COR-L47 (cell line): ENCODE measurements around the gene DSG2.
"Not testable (repeated sequence)": the region's sequence is repeated elsewhere in the genome, so short reads cannot be mapped to it uniquely, and the experiment has no call there.

Experiments
- DNase-seq: peaks from one replicate; lab custom pipeline; 2025; lab: John Stamatoyannopoulos, UW

The DSG2 gene

DNA sequence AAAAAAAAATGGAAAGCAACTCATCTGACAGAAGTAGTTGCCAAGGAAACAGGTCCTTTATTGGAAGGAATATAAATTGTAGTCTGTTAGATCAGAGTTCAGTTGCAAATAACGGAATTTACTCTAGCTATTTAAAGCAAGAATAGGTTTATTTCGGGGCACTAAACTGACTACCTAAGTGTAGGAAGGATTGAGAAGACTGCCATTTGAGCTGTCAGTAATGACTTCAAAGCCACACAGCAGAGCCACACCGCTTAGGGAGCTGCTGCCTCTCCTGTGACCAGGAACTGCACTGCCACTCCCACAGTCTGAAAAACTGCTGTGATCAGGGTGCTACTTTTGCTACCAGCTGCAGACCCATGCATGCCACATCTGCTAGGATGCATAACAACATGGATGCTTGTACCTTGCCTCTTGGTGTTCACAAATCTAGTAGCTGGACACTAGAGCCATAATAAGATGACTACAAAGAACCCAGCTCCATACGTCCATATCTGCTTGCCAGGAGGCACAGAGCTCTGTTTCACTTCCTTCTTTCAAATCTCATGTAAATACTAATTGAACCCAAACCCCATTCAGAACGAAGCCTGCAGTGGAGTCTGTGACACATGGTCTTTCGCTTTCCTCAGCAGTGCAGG, 2.2 kb downstream of the DSG2 start:
- no peak for DNase-seq

DNA sequence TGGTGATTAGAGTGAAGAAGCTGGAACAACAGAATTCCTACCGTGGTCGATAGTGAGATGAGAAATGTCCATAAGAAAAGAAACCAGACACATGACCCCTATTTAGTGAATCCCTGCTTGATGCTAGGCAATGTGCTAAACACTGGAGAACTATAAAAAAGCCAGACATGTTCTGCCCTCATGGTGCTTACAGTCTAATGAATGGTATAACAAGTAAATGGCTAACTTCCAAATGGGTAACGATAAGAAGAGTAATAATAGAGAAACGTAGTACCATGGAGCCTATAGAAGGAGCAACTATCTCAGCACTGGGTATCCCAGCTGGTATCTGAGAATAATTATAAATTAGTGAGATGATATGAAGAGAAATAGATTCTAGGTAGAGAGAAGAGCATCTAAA, 5.0 kb downstream of the DSG2 start:
- no peak for DNase-seq

DNA sequence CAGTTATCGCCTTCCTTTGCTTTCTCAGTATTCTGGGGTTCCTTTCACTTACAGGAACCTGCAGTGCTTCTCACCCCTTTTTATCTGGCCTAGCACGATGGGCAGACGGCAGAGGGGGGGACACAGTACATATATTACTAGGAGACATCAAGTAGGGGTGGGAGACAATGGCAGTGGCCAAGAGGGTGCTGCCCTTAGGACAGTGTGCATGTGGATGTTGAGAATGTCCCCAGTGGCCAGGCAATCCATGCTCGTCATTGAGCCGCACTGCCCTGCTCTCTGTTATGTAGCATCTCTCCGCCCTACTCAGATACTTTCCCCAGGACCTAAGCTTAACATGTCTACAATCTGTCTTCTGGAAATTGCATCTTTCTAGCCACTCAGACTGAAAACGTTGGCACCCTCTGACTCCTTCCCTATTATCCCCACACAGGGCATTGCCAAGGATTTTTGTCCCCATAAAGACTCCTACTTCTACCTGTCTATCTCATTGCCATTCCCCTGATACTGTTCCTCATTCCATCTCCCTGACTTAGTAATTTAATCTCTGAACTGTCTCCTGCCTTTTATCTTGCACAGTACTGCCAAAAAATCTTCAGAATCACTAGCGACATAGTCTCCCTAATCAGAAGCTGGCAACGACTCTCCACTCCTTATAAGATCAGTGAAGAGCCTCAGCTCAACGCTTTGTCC, 6.6 kb downstream of the DSG2 start:
- no peak for DNase-seq

GRCh38 chr18:31505156-31505555, 7.2 kb downstream of the DSG2 start:
- no peak for DNase-seq

DNA sequence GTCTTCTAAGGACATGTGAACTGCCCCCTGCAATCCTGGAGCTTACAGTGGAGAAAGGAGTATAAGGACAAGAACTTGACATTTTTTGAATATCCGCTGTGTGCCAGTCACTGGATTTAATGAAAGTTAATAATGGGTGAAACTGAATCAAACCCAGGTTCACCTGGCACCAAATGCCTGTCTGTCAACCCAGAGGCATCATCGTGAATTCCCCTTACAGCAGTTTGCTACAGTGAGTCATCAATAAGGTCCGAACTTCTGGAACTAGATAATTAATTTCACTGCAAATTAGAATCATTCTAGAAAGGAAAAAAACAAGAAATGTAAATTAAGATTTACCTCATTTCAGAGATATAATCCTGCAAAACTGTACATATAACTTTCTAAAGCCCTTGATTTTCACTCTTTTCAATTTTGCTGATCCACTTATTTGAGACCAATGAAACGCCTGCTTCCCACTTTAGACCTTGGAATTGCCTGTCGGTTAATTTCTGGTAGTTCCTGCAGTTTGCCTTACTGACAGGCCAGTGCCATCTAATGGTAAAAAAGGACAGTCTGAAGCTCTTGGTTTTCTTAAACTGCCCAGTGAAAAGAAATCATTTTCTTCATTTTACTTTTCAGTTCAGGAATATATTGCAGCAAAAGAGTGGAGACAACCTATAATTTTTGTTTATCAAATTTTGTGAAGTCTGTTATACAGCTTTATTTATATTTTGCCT, 8.2 kb downstream of the DSG2 start:
- DNase-seq = peak; percentile 37

DNA sequence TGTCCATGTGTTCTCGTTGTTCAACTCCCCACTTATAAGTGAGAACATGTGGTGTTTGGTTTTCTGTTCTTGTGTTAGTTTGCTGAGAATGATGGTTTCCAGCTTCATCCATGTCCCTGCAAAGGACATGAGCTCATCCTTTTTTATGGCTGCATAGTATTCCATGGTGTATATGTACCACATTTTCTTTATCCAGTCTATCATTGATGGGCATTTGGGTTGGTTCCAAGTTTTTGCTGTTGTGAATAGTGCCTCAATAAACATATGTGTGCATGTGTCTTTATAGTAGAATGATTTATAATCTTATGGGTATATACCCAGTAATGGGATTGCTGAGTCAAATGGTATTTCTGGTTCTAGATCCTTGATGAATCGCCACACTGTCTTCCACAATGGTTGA, 9.1 kb downstream of the DSG2 start:
- DNase-seq = not testable (repeated sequence)

DNA sequence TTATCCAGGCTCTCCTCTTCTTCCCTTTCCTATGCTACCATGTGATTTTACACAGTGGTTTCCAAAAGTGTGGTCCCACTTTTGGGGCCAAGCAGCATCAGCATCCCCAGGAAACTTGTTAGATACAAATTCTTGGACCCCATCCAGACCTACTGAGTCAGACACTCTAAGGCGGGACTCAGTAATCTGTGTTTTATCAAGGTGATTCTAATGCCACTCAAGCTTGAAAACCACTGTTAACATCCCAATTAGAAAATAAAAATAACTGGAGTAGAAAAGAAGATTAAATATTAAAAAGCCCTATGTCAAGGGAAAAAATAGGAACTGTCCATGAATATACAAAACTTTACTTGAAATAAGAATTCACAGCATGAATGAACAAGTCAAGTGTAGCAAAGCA, 10.8 kb downstream of the DSG2 start:
- no peak for DNase-seq

DNA sequence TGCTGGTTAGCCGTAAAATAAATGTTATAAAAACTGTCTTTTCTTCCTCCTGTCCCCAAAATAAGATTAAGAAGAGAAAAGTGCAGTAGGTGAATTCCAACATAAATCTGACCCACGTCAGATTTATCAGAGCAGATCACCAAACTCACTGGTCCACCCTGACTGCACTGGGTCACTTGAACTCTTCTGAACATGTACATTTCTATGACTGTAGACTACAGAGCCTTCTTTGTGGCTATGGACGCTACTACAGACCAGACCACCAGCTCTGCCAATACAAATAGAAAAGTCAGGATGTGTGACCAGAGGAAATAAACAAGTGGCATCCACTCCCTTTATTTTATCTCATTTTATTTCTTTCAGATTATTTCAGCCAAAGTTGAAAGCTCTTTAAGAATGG, 11.6 kb downstream of the DSG2 start:
- DNase-seq = no peak

GRCh38 chr18:31510319-31510718, 12.3 kb downstream of the DSG2 start:
- no peak for DNase-seq

- DNase-seq = no peak
Measured at GRCh38 chr18:31511098-31511497, 13.1 kb downstream of the DSG2 start.

GRCh38 chr18:31512203-31512764, 14.3 kb downstream of the DSG2 start:
- no peak for DNase-seq

DNA sequence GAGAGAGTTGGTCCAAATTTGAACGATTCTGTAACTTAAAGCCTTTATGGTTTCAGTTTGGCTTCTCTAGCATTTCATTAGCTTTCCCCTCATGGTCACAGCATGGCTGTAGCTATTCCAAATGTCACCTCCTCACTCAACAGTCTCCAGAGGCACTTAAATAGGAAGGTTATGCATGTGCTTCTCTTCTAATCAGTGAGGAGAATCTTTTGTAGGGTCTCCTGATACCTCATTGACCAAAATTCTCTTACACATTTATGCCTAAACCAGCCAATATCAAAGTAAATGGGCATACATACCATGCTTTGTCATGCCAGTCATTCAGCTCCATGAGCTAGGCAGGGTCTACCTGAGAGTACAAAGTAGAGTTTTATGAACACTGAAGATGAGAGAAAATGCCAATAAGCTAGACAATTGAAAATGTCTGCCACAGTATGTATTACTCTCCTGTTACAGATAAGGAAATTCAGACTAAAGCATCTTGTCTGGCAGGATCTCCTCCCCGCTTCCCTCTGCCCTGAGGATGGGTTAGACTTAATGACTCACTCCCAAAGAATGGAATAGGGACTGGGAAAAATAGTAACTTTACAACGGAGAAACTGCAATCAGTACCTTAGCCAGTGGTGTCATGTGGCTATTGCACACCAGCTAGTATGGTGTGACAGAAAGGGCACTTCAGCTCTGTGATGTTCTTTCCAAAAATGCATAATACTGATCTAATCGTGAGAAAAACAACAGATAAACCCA, 15.4 kb downstream of the DSG2 start:
- no peak for DNase-seq

- DNase-seq = no peak
Measured at GRCh38 chr18:31516437-31516836, 18.5 kb downstream of the DSG2 start.

DNA sequence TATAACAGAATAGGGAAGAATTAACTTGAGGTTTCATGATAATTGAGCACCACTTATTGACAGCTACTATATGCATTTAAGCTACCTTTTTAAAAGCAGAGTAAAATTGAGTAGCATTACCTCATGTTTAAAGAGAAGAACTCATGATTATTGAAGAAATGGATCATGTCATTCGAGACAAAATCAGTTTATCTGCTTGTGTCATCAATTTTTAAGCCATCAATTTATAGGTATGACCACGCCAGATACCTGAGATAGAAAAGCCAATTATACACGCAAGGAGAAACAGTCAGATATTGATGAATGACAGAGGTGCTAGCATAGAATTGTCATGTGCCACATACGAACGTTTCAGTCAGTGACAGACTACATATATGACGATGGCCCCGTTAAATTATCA, 28.4 kb downstream of the DSG2 start:
- no peak for DNase-seq

DNA sequence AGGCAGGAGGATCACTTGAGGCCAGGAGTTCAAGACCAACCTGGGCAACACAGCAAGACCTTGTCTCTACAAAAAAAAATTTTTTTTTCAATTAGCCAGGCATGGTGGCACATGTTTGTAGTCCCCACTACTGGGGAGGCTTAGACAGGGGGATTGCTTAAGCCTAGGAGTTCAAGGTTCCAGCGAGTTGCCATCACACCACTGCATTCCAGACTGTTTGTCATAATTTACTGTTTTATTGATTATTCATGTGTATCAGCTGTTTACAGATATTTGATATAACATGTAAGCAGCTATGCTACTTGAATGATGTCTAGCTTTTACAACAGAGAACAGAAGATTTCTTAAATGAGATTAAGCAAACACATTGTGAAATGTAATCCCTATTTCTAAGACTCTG, 35.3 kb downstream of the DSG2 start:
- no peak for DNase-seq

GRCh38 chr18:31538837-31539236, 40.9 kb downstream of the DSG2 start:
- DNase-seq = no peak

DNA sequence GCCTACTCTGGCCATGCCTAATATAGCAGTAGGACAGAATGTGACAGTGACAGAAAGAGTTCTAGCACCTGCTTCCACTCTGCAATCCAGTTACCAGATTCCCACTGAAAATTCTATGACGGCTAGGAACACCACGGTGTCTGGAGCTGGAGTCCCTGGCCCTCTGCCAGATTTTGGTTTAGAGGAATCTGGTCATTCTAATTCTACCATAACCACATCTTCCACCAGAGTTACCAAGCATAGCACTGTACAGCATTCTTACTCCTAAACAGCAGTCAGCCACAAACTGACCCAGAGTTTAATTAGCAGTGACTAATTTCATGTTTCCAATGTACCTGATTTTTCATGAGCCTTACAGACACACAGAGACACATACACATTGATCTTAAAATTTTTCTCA, 48.5 kb downstream of the DSG2 start:
- DNase-seq = no peak

DNA sequence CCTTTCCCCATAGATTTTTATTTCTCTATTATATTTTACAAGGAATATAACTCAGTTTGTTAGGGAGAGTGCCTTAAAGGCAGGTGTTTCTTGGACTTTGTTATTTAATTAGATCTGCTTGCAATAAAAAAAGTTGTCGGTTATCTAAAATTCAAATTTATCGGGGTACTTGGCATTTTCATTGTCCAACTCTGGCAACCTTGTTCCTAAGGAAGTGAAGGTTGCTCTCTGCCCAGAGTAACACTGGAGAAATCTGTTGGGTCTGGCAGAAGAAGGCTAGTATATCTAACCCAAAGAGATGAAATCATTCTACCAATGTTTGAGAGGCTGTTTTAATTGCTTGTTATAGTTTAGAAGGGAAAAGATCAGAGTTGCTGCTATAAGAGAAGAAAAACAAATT, 50.9 kb downstream of the DSG2 start:
- no peak for DNase-seq

DNA sequence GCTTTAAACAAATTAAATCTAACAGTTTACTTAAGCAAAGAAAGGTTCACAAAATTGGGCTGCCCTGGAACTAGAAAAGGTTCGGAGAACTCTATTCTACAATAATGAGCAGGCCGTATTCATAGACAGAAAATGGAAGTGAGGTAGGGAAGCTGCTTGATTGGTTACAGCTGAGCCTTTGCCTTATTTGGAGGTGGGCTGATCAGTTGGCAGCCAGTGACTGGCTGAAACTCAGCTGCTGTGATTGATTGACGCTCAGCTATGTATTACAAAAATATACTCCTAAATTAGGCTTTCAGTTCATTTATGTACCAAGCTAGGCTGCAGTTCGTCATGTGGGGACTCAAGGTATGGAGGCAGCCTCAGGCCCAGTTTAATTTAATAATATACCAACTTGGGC, 51.4 kb downstream of the DSG2 start:
- no peak for DNase-seq

- no peak for DNase-seq
Measured at GRCh38 chr18:31551883-31552282, 53.9 kb downstream of the DSG2 start.

DNA sequence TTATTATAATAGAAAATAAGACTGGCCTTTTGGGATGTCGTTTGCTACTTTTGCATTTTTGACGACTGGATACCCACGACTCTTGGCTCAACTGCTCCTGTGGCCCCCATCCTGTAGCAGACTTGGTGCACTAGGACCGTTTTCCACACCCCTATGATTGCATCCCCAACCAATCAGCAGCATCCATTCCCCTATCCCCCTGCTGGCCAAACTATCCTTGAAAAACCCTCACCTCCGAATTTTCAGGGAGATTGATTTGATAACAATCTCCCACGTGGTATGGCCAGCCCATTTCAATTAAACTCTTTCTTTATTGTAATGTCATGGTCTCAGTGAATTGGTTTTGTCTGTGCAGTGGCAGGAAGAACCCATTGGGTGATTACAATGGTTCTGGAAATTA, 55.8 kb downstream of the DSG2 start:
- no peak for DNase-seq

DNA sequence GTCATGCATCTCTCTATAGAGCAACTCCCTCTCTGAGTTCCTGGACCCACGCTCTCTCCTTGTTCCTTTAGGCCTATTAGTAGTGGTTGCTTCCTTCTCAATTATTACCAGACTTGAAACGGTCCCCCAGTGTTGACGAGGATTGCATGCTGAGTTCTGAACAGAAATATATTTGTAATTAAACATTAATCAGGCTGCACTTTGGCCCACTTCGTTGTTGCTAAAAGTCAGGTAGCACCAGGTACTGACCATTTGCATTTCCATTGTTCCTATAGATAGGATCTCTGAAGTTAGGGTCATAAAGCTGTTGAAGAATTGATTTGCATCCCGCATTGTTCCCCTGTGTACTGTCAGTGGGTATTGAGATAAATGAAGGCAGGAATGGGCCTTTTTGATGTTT, 56.8 kb downstream of the DSG2 start:
- DNase-seq = no peak
